K562 (cell line): ENCODE measurements around the gene ASF1B. TPM values are rescaled to one million over a fixed set of nuclear protein-coding genes. Genes with fewer than 3 reads are reported as not detected.

Source experiments
- ADNP ChIP-seq: fragments of 200-800 bp; sonication (Bioruptor generic); IDR thresholded peaks from 2 replicates; pipeline ENCODE4 v1.6.1; 2016; ENCODE audit warnings: missing genetic modification characterization, missing compliant biosample characterization
- ARID1B ChIP-seq: fragments of 450-650 bp; IDR thresholded peaks from 2 replicates; pipeline ENCODE4 v1.6.1; 2016; ENCODE audit warnings: antibody characterized with exemption, mild to moderate bottlenecking, inconsistent platforms
- CREB5 ChIP-seq: fragments of 250-450 bp; sonication (Bioruptor Pico); IDR thresholded peaks from 2 replicates; pipeline ENCODE4 v1.5.0; 2020; ENCODE audit warnings: mild to moderate bottlenecking
- GABPB2 ChIP-seq: fragments of 250-450 bp; sonication (Bioruptor Pico); conservative IDR thresholded peaks from 2 replicates; pipeline ENCODE4 v1.5.1; 2021; ENCODE audit warnings: mild to moderate bottlenecking
- GATAD2A ChIP-seq: fragments of 450-650 bp; IDR thresholded peaks from 2 replicates; pipeline ENCODE4 v1.6.1; 2017
- LARP7 ChIP-seq: fragments of 450-650 bp; IDR thresholded peaks from 2 replicates; pipeline ENCODE4 v1.6.1; 2016
- NCOA4 ChIP-seq: fragments of 450-650 bp; IDR thresholded peaks from 2 replicates; pipeline ENCODE4 v1.6.1; 2018; ENCODE audit warnings: mild to moderate bottlenecking; ENCODE audit not compliant: partially characterized antibody
- PKNOX1 ChIP-seq: fragments of 450-650 bp; IDR thresholded peaks from 2 replicates; pipeline ENCODE4 v1.6.1; 2016
- TSC22D4 ChIP-seq: fragments of 450-650 bp; IDR thresholded peaks from 2 replicates; pipeline ENCODE4 v1.6.1; 2016; ENCODE audit warnings: missing genetic modification characterization, missing biosample characterization, control low read depth
- XRCC5 ChIP-seq: fragments of 200-400 bp; formaldehyde crosslinking; IDR thresholded peaks from 2 replicates; pipeline ENCODE4 v1.6.1; 2017; ENCODE audit warnings: low read depth, mild to moderate bottlenecking, low read length
- ZBTB1 ChIP-seq: sonication (generic); formaldehyde crosslinking; IDR thresholded peaks from 2 replicates; pipeline ENCODE4 v1.8.1; 2023; ENCODE audit warnings: missing genetic modification reagents, low read depth, mild to moderate bottlenecking, borderline replicate concordance
- ZBTB2 ChIP-seq: fragments of 450-650 bp; IDR thresholded peaks from 2 replicates; pipeline ENCODE4 v1.6.1; 2016; ENCODE audit warnings: antibody characterized with exemption
- ZFP1 ChIP-seq: fragments of 450-650 bp; formaldehyde crosslinking; IDR thresholded peaks from 2 replicates; pipeline ENCODE4 v1.4.0; 2020; ENCODE audit warnings: mild to moderate bottlenecking, mixed read lengths
- ZNF445 ChIP-seq: fragments of 250-450 bp; sonication (Bioruptor Pico); IDR thresholded peaks from 2 replicates; pipeline ENCODE4 v1.4.0; 2020; ENCODE audit warnings: low read depth, mild to moderate bottlenecking, moderate library complexity
- ZNF764 ChIP-seq: fragments of 250-450 bp; sonication (Bioruptor Pico); IDR thresholded peaks from 2 replicates; pipeline ENCODE4 v1.4.0; 2020; ENCODE audit warnings: low read depth, mild to moderate bottlenecking, moderate library complexity
- polyA plus RNA-seq, 8 experiments: library from polyadenylated mRNA; depleted of rRNA in 4 of 8; stranded (reverse) in 5 of 8; unstranded in 3 of 8; fragments of >200 nt; fragmentation: Nextera tagmentation in 2 of 8; fragmentation: Illumina TruSeq in 1 of 8; extraction: Ambion mirVana in 2 of 8; extraction: Trizol in 1 of 8; gene quantifications; 2 replicates each; pipeline versions ENCODE4 v1.2.1 to v1.2.3, GENCODE V29; 2011 to 2014; ENCODE audit warnings: inconsistent platforms in 1 of 8, missing spikeins in 1 of 8
- total RNA-seq, 7 experiments: library from RNA; depleted of rRNA in 6 of 7; stranded (reverse); fragments of >200 nt in 6 of 7; fragmentation: Illumina TruSeq in 2 of 7; extraction: Trizol in 2 of 7; gene quantifications; 2 replicates each; pipeline versions ENCODE4 v1.2.1 to v1.2.3, GENCODE V29; 2011 to 2021; ENCODE audit warnings: low replicate concordance in 1 of 7
- TF ChIP-seq, protein P1 (sequence below): fragments of 450-650 bp; conservative IDR thresholded peaks from 2 replicates; pipeline ENCODE4 v1.6.1; 2016; ENCODE audit warnings: missing genetic modification characterization, low read depth, mild to moderate bottlenecking, missing compliant biosample characterization, moderate library complexity
- TF ChIP-seq, protein P2 (sequence below), 3 experiments: fragments of 200-800 bp in 1 of 3; fragments of 250-450 bp in 1 of 3; fragments of 450-650 bp in 1 of 3; sonication (Bioruptor Pico) in 1 of 3; sonication (Bioruptor generic) in 1 of 3; formaldehyde crosslinking in 1 of 3; IDR thresholded peaks; 2 replicates each; pipeline versions ENCODE4 v1.6.1 to v1.8.0; 2016 to 2022; ENCODE audit warnings: mild to moderate bottlenecking in 2 of 3, missing genetic modification characterization in 2 of 3, missing compliant biosample characterization in 1 of 3, moderate library complexity in 1 of 3

Gene ASF1B
- total and polyA plus RNA-seq, 9 of the 15 experiments (the other 6 are each of a cell fraction or from before 2014, with no cell fraction given), result 6.0 to 69.4 (median 53.3) TPM

- TF ChIP-seq ZNF445 (CRISPR knock-in tag) (no peak), GATAD2A (no peak), TSC22D4 (tag) (no peak), ZBTB2 (no peak), GABPB2 (CRISPR knock-in tag) (no peak), XRCC5 (peak; percentile 77), CREB5 (no peak), LARP7 (no peak), ARID1B (0 out of 2 replicates have a peak, but pooled peaks have one; percentile 33), ZBTB1 (CRISPR knock-in tag) (no peak), ZFP1 (CRISPR knock-in tag) (no peak), NCOA4 (no peak), ADNP (tag) (no peak), PKNOX1 (peak; percentile 81), ZNF764 (CRISPR knock-in tag) (no peak)
- TF ChIP-seq, protein P1, sequence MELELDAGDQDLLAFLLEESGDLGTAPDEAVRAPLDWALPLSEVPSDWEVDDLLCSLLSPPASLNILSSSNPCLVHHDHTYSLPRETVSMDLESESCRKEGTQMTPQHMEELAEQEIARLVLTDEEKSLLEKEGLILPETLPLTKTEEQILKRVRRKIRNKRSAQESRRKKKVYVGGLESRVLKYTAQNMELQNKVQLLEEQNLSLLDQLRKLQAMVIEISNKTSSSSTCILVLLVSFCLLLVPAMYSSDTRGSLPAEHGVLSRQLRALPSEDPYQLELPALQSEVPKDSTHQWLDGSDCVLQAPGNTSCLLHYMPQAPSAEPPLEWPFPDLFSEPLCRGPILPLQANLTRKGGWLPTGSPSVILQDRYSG (tag), result no peak
- TF ChIP-seq, protein P2, sequence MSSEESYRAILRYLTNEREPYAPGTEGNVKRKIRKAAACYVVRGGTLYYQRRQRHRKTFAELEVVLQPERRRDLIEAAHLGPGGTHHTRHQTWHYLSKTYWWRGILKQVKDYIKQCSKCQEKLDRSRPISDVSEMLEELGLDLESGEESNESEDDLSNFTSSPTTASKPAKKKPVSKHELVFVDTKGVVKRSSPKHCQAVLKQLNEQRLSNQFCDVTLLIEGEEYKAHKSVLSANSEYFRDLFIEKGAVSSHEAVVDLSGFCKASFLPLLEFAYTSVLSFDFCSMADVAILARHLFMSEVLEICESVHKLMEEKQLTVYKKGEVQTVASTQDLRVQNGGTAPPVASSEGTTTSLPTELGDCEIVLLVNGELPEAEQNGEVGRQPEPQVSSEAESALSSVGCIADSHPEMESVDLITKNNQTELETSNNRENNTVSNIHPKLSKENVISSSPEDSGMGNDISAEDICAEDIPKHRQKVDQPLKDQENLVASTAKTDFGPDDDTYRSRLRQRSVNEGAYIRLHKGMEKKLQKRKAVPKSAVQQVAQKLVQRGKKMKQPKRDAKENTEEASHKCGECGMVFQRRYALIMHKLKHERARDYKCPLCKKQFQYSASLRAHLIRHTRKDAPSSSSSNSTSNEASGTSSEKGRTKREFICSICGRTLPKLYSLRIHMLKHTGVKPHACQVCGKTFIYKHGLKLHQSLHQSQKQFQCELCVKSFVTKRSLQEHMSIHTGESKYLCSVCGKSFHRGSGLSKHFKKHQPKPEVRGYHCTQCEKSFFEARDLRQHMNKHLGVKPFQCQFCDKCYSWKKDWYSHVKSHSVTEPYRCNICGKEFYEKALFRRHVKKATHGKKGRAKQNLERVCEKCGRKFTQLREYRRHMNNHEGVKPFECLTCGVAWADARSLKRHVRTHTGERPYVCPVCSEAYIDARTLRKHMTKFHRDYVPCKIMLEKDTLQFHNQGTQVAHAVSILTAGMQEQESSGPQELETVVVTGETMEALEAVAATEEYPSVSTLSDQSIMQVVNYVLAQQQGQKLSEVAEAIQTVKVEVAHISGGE (CRISPR knock-in tag; IDR thresholded peaks at IDR 0.05), result peak in 1 of 3 experiments; percentile 43; a peak in 1 of 6 replicates
Observed at GRCh38 chr19:14113762-14114414, 22.5 kb downstream of the ASF1B start (continued).
